ENCODE data around the gene C15orf40.

DNA sequence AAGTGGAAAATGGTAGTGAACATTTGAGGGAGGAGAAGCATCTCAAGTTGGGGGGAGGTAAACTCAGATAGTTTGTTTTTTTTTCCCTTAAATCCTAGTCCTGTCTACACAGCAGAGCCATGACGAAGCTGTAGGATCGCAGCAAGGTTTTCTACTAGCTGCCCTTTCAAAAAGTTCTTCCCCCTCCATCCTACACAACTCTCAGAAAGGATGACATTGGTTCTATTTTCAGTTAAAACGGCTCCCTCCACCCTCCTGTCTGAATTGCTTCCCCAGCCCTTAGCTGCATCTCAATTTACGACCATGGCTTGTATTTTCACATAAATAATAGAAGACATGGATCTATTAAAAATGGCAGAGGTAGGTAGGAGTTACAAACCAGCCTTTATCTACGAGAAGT is 61.1 kb downstream of the C15orf40 start:
- TF ChIP-seq, protein P1, sequence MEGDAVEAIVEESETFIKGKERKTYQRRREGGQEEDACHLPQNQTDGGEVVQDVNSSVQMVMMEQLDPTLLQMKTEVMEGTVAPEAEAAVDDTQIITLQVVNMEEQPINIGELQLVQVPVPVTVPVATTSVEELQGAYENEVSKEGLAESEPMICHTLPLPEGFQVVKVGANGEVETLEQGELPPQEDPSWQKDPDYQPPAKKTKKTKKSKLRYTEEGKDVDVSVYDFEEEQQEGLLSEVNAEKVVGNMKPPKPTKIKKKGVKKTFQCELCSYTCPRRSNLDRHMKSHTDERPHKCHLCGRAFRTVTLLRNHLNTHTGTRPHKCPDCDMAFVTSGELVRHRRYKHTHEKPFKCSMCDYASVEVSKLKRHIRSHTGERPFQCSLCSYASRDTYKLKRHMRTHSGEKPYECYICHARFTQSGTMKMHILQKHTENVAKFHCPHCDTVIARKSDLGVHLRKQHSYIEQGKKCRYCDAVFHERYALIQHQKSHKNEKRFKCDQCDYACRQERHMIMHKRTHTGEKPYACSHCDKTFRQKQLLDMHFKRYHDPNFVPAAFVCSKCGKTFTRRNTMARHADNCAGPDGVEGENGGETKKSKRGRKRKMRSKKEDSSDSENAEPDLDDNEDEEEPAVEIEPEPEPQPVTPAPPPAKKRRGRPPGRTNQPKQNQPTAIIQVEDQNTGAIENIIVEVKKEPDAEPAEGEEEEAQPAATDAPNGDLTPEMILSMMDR (tag by site-specific recombination; IDR thresholded peaks at IDR 0.05), result no peak
- no peak for TF ChIP-seq GLI4 (tag by site-specific recombination; IDR thresholded peaks at IDR 0.05)
